Measurements from ENCODE around the gene AGTRAP.

AGTRAP gene

GRCh38 chr1:11722538-11722937 is 13.4 kb upstream of the AGTRAP start:
- Histone ChIP-seq H3K36me3 (ENCODE audit: insufficient read depth, low read length) (no peaks in the 10 kb centered on the region), H3K27me3 (ENCODE audit: insufficient read depth, low read length) (no peaks in the 10 kb centered on the region; the same call in 1 of the 2 replicates), H3K79me2 (ENCODE audit: control insufficient read depth, insufficient read depth, low read length, unreplicated experiment) (no peaks in the 10 kb centered on the region), H3K4me3 (ENCODE audit: low read depth, low read length) (no peak overlapping the region), H3K4me1 (ENCODE audit: control insufficient read depth, insufficient read depth, low read length, unreplicated experiment) (peaks cover 5% of the 10 kb centered on the region), H2AFZ (ENCODE audit: low read length, unreplicated experiment) (no peak overlapping the region), H3K27ac (ENCODE audit: low read depth, low read length) (no peak overlapping the region)

DNA sequence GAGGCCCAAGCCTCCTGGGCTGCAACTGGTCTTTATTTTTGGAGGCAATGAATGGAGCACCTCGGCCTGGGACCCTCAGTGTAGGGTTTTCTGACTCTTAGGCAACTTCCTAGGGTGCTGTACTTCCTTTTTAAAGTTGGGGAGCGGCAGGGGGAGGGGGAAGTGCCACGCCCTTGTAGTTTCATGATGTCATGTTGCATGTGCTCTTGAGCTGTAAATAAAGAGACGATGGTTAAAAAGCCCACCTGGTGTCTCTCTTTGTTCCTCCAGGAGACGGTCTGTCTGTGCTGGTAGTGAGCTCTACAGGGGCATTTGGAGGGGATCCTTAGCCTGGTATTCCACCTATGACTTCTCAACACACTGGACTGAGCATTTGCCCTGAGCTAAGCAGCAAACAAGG is 10.3 kb upstream of the AGTRAP start:
- H2AFZ ChIP-seq (ENCODE audit: low read length, unreplicated experiment): no peak overlapping the region
- H3K27ac ChIP-seq (ENCODE audit: low read depth, low read length): no peak overlapping the region
- no peaks in the 10 kb centered on the region for H3K27me3 ChIP-seq (ENCODE audit: insufficient read depth, low read length)
- H3K36me3 ChIP-seq (ENCODE audit: insufficient read depth, low read length): no peaks in the 10 kb centered on the region
- H3K4me1 ChIP-seq (ENCODE audit: control insufficient read depth, insufficient read depth, low read length, unreplicated experiment): peaks cover 8% of the 10 kb centered on the region
- no peaks in the 10 kb centered on the region for H3K79me2 ChIP-seq (ENCODE audit: control insufficient read depth, insufficient read depth, low read length, unreplicated experiment)
- no peak overlapping the region for H3K4me3 ChIP-seq (ENCODE audit: low read depth, low read length)

DNA sequence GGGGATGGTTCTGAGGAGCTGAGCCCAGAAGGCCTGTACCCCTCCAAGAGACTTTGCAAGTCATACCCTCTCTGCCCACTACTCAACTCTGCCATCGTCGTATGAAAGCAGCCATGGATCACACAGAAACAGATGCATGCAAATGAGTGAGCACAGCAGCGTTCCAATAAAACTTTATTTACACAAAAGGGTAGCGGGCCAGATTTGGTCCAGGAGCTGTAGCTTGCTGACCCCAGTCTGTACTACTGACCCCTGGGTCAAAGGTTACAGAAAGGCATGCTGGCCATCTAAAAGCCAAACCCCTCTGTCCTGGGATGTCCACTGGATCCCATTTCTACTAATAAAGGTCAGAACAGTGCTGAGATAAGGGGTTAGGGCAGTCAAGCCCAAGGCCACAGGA is 8.8 kb upstream of the AGTRAP start:
- peaks cover 13% of the 10 kb centered on the region for H3K4me1 ChIP-seq (ENCODE audit: control insufficient read depth, insufficient read depth, low read length, unreplicated experiment)
- no peak overlapping the region for H3K4me3 ChIP-seq (ENCODE audit: low read depth, low read length)
- H3K79me2 ChIP-seq (ENCODE audit: control insufficient read depth, insufficient read depth, low read length, unreplicated experiment): no peaks in the 10 kb centered on the region
- H3K36me3 ChIP-seq (ENCODE audit: insufficient read depth, low read length): no peaks in the 10 kb centered on the region
- no peak overlapping the region for H2AFZ ChIP-seq (ENCODE audit: low read length, unreplicated experiment)
- H3K27ac ChIP-seq (ENCODE audit: low read depth, low read length): no peak overlapping the region
- no peaks in the 10 kb centered on the region for H3K27me3 ChIP-seq (ENCODE audit: insufficient read depth, low read length)

- peaks cover 20% of the 10 kb centered on the region for H3K4me1 ChIP-seq (ENCODE audit: control insufficient read depth, insufficient read depth, low read length, unreplicated experiment)
- H3K27ac ChIP-seq (ENCODE audit: low read depth, low read length): no peak overlapping the region
- no peaks in the 10 kb centered on the region for H3K79me2 ChIP-seq (ENCODE audit: control insufficient read depth, insufficient read depth, low read length, unreplicated experiment)
- no peaks in the 10 kb centered on the region for H3K36me3 ChIP-seq (ENCODE audit: insufficient read depth, low read length)
- H2AFZ ChIP-seq (ENCODE audit: low read length, unreplicated experiment): no peak overlapping the region
- H3K27me3 ChIP-seq (ENCODE audit: insufficient read depth, low read length): no peaks in the 10 kb centered on the region
- no peak overlapping the region for H3K4me3 ChIP-seq (ENCODE audit: low read depth, low read length)
Observed at GRCh38 chr1:11728126-11728806, 7.7 kb upstream of the AGTRAP start.

GRCh38 chr1:11729155-11729497 is 6.8 kb upstream of the AGTRAP start:
- Histone ChIP-seq H3K27me3 (ENCODE audit: insufficient read depth, low read length) (no peaks in the 10 kb centered on the region), H3K4me3 (ENCODE audit: low read depth, low read length) (no peak overlapping the region), H3K36me3 (ENCODE audit: insufficient read depth, low read length) (no peaks in the 10 kb centered on the region), H3K79me2 (ENCODE audit: control insufficient read depth, insufficient read depth, low read length, unreplicated experiment) (no peaks in the 10 kb centered on the region), H2AFZ (ENCODE audit: low read length, unreplicated experiment) (no peak overlapping the region), H3K27ac (ENCODE audit: low read depth, low read length) (no peak overlapping the region), H3K4me1 (ENCODE audit: control insufficient read depth, insufficient read depth, low read length, unreplicated experiment) (peaks cover 20% of the 10 kb centered on the region)

DNA sequence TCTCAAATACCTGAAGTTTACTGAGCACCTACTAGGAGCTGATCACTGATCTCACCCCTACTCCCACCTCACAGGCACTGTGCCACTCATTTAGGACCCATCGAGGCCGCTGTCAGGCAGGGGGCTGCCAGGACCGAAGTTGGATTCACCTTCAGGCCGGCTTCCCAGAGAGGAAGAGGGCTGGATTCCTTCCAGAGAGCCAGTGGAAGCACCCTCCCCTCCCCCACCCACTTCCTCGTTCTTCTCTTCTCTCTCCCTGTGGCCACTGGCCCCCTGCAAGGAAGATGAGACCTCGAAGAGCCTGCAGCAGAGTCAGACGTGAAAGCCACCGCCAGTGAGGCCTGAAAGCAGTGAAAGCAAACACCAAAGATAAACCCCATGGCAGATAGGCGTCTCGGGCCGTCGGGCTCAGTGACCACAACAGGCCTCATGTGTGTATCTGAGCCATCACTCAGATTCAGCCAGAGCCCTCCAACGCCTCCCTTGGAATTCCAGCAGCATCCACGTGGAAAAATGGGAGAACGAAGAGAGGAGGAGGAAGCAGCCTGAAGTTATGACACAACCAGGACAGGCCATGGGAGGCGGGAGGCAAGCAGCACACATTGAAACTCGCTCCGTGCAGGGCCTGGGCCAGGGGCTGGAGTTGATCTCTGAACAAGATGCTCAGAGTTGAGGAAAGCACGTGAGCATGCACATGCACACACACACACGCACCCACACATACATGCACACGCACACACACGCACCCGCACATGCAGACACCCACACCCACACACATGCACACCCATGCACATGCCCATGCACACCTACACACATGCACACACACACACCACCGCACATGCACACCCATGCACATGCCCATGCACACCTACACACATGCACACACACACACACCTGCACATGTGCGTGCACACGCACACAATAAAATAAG is 6.2 kb upstream of the AGTRAP start:
- H3K27me3 ChIP-seq (ENCODE audit: insufficient read depth, low read length): no peaks in the 10 kb centered on the region
- no peak overlapping the region for H2AFZ ChIP-seq (ENCODE audit: low read length, unreplicated experiment)
- H3K79me2 ChIP-seq (ENCODE audit: control insufficient read depth, insufficient read depth, low read length, unreplicated experiment): no peaks in the 10 kb centered on the region
- H3K4me1 ChIP-seq (ENCODE audit: control insufficient read depth, insufficient read depth, low read length, unreplicated experiment): peaks cover 20% of the 10 kb centered on the region
- H3K4me3 ChIP-seq (ENCODE audit: low read depth, low read length): no peak overlapping the region
- H3K36me3 ChIP-seq (ENCODE audit: insufficient read depth, low read length): no peaks in the 10 kb centered on the region
- H3K27ac ChIP-seq (ENCODE audit: low read depth, low read length): no peak overlapping the region

DNA sequence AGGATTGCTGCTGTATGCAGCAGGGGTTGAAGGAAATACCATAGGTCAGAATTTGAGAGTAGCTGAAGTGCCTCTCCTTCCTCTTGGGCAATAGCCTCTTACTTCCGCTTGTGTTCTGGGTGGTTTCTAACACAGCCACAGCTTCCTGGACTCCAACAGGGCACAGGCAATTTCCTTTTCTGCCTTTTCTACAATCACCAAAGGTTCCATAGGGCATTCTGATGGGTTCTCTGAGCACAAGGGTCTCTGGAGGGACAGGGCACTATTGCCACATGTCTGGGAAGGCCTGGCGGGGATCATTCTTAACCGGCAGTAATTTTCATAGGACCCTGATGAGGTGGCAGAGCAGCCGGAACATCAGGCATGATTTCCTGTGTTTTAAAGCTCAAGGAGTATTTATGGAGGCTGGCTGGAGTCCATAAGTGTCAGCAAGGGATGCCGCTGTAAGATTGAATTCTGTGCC is 5.5 kb upstream of the AGTRAP start:
- peak overlapping the region; percentile 66 for H3K27ac ChIP-seq (ENCODE audit: low read depth, low read length)
- no peaks in the 10 kb centered on the region for H3K36me3 ChIP-seq (ENCODE audit: insufficient read depth, low read length)
- H3K79me2 ChIP-seq (ENCODE audit: control insufficient read depth, insufficient read depth, low read length, unreplicated experiment): no peaks in the 10 kb centered on the region
- H2AFZ ChIP-seq (ENCODE audit: low read length, unreplicated experiment): peak overlapping the region; percentile 37
- H3K4me1 ChIP-seq (ENCODE audit: control insufficient read depth, insufficient read depth, low read length, unreplicated experiment): peaks cover 22% of the 10 kb centered on the region
- no peaks in the 10 kb centered on the region for H3K27me3 ChIP-seq (ENCODE audit: insufficient read depth, low read length)
- H3K4me3 ChIP-seq (ENCODE audit: low read depth, low read length): no peak overlapping the region

DNA sequence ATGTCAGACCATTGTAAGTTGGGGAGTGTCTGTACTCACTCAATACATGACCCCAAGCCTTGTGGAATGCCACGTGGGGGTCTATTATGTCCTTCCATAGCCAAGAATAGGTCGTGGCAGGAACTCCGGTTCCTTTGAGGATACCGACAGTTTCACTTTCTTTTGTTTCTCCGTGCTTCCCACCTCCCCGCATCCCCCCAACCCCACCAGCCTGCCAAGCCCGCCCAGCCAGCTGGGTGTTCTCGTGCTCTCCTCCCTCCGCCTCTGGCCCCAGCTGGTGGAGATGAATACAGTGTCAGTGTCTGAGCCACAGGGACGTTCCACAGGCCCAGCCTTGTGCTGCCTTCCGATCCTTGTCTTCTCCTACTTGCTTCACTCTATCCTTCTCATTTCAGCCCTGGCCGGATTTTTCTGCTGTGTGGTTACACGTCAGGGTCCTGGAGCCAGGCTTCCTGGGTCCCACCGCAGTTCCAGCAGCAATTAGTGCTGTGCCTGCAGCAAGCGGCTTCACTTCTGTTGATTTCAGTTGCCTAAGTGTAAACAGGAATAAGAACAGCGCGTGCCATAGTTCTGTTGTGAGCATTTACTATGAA is 4.1 kb upstream of the AGTRAP start:
- H3K27ac ChIP-seq (ENCODE audit: low read depth, low read length): peak overlapping the region; percentile 82
- peak overlapping the region; percentile 92 for H2AFZ ChIP-seq (ENCODE audit: low read length, unreplicated experiment)
- H3K79me2 ChIP-seq (ENCODE audit: control insufficient read depth, insufficient read depth, low read length, unreplicated experiment): no peaks in the 10 kb centered on the region
- no peaks in the 10 kb centered on the region for H3K36me3 ChIP-seq (ENCODE audit: insufficient read depth, low read length)
- H3K27me3 ChIP-seq (ENCODE audit: insufficient read depth, low read length): no peaks in the 10 kb centered on the region
- peaks cover 25% of the 10 kb centered on the region for H3K4me1 ChIP-seq (ENCODE audit: control insufficient read depth, insufficient read depth, low read length, unreplicated experiment)
- peak overlapping the region; percentile 77 for H3K4me3 ChIP-seq (ENCODE audit: low read depth, low read length)

DNA sequence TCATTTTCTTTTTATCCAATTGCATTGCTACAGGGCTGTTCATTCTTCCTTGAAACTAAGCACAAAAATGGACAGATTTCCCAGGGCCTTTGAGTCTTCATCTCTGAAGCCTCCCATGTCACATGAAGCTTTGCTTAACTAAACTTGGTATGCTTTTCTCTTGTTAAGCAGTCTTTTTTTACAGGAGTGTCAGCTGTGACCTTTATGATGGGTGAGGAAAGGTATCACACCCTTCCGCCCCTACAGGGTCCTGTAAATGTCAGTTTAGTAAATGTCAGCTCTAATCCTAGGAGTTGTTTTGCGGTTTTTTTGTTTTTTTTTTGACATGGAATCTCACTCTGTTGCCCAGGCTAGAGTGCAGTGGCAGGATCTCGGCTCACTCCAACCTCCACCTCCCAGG is 2.6 kb upstream of the AGTRAP start:
- Histone ChIP-seq H3K79me2 (ENCODE audit: control insufficient read depth, insufficient read depth, low read length, unreplicated experiment) (peaks cover 9% of the 10 kb centered on the region), H2AFZ (ENCODE audit: low read length, unreplicated experiment) (no peak overlapping the region), H3K27me3 (ENCODE audit: insufficient read depth, low read length) (no peaks in the 10 kb centered on the region), H3K4me3 (ENCODE audit: low read depth, low read length) (no peak overlapping the region), H3K4me1 (ENCODE audit: control insufficient read depth, insufficient read depth, low read length, unreplicated experiment) (peaks cover 36% of the 10 kb centered on the region), H3K27ac (ENCODE audit: low read depth, low read length) (no peak overlapping the region), H3K36me3 (ENCODE audit: insufficient read depth, low read length) (no peaks in the 10 kb centered on the region)

- Histone ChIP-seq H3K36me3 (ENCODE audit: insufficient read depth, low read length) (no peaks in the 10 kb centered on the region), H3K27me3 (ENCODE audit: insufficient read depth, low read length) (no peaks in the 10 kb centered on the region), H3K79me2 (ENCODE audit: control insufficient read depth, insufficient read depth, low read length, unreplicated experiment) (peaks cover 27% of the 10 kb centered on the region), H3K4me1 (ENCODE audit: control insufficient read depth, insufficient read depth, low read length, unreplicated experiment) (peaks cover 30% of the 10 kb centered on the region), H2AFZ (ENCODE audit: low read length, unreplicated experiment) (peak overlapping the region; percentile 34), H3K27ac (ENCODE audit: low read depth, low read length) (peak overlapping the region; percentile 92), H3K4me3 (ENCODE audit: low read depth, low read length) (peak overlapping the region; percentile 89)
Observed at GRCh38 chr1:11735531-11735853, 444 bp upstream of the AGTRAP start.

All from ACC112 (cell line).